Erythroblast (primary cell): ENCODE results near the gene KRTAP10-1.

Experiments
- GATA1 ChIP-seq: IDR thresholded peaks from 2 replicates; pipeline ENCODE4 v1.6.1; 2011; ENCODE audit warnings: low read depth, mild to moderate bottlenecking, control low read depth, low read length, moderate library complexity
- POLR2A ChIP-seq: IDR thresholded peaks from 2 replicates; pipeline ENCODE4 v1.6.1; 2011; ENCODE audit warnings: mild to moderate bottlenecking, low read length

DNA sequence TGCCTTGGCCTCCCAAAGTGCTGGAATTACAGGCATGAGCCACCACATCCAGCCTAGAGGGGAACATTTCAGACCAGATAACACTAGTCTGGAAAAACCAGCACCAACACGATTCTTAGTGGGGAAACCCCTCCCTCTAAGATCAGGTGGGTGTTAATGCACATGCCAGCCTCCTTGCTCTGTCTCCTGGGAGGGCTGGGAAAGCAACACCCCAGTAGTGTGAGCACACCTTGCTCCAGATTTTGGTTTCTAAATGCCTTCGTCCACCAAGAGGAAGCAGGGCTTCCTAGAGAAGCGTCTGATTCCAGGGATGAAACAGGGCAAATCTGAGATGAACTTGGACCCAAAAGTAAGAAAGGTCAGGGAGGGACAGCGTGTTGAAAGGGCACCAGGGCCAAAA is 31.3 kb upstream of the KRTAP10-1 start:
- TF ChIP-seq POLR2A (no peak), GATA1 (no peak)
